Skeletal muscle tissue (tissue), 4 donors: Measurements from ENCODE around the gene PROKR1. TPM values are rescaled to one million over a fixed set of nuclear protein-coding genes. Genes with fewer than 3 reads are reported as not detected.

ENCODE experiments used
- H3K27ac ChIP-seq: one replicate; pipeline ENCODE4 v1.7.0; 2013; ENCODE audit warnings: mild to moderate bottlenecking, low read depth, low read length, inconsistent platforms
- H3K27me3 ChIP-seq, 3 donors: one replicate each; pipeline ENCODE4 v1.7.0; 2013; ENCODE audit warnings: low read length in 3 of 3; ENCODE audit not compliant: control insufficient read depth in 3 of 3, insufficient read depth in 3 of 3
- H3K36me3 ChIP-seq, 3 donors: one replicate each; pipeline ENCODE4 v1.7.0; 2013; ENCODE audit warnings: low read length in 3 of 3; ENCODE audit not compliant: control insufficient read depth in 3 of 3, insufficient read depth in 3 of 3
- H3K4me1 ChIP-seq, 3 donors: one replicate each; pipeline ENCODE4 v1.7.0; 2013; ENCODE audit warnings: low read length in 3 of 3, mild to moderate bottlenecking in 3 of 3; ENCODE audit not compliant: control insufficient read depth in 3 of 3, insufficient read depth in 3 of 3
- H3K4me3 ChIP-seq, 3 donors: one replicate each; pipeline ENCODE4 v1.7.0; 2013; ENCODE audit warnings: low read length in 3 of 3
- H3K9ac ChIP-seq, 3 donors: one replicate each; pipeline ENCODE4 v1.7.0; 2013; ENCODE audit warnings: low read length in 3 of 3, mild to moderate bottlenecking in 3 of 3, moderate library complexity in 2 of 3, low read depth in 1 of 3
- H3K9me3 ChIP-seq, 3 donors: one replicate each; pipeline ENCODE4 v1.7.0; 2013; ENCODE audit warnings: low read length in 3 of 3; ENCODE audit not compliant: control insufficient read depth in 3 of 3
- total RNA-seq: library from RNA; depleted of rRNA; stranded (reverse); fragments of >200 nt; gene quantifications from one replicate; pipeline ENCODE4 v1.2.3, GENCODE V29; 2014
- donor health status: Osteomylitis.

PROKR1 gene
- total RNA-seq, 1 donor from 2014 or later: 0.52 TPM

DNA sequence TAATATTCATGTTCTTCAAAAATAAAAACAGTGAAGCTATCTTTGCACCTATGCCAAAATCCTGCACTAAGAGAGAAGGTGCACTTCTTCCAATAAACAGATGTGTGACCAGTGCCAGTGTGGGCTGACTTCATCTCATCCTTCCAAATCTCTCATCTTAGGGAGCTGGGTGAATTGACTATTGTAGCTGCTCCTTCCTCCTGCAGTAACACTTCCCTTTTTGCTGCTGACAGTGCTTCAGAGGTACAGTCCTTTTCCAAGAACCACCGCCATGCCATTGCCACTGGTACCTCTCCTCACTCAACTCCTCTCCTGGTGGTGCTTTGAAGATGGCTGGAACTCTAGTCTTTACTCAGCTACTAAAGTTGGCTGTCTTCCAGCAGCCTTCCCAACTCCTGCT is 49.1 kb downstream of the PROKR1 start:
- Histone ChIP-seq H3K27ac (no peak overlapping the region), H3K9me3 (no peaks in the 10 kb centered on the region), H3K4me1 (no peaks in the 10 kb centered on the region), H3K9ac (no peak overlapping the region), H3K4me3 (no peak overlapping the region), H3K36me3 (no peaks in the 10 kb centered on the region), H3K27me3 (peaks cover 0 to 4% (median 2%) of the 10 kb centered on the region in 3 donors)

DNA sequence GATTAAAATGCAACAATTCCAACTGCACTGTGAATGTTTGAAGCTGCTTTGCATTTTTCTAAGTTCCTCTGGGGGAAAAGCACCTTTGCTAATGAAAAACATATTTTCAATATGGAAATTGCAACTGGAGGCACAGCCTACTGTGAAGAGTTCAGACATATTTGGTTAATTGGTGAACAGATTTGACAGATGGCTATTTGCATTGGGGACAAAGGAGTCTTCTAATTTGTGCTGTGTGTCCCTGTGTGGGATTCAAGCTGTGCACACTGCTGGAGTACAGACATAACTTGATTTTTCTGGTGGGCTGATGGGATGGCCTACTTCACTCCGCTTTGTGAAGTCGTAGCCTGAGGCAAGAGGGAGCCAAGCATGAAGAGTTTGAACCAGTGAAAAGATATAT is 50.6 kb downstream of the PROKR1 start:
- Histone ChIP-seq H3K27ac (no peak overlapping the region), H3K4me3 (no peak overlapping the region), H3K27me3 (peaks cover 0 to 4% (median 2%) of the 10 kb centered on the region in 3 donors), H3K9ac (no peak overlapping the region), H3K4me1 (no peaks in the 10 kb centered on the region), H3K9me3 (no peaks in the 10 kb centered on the region), H3K36me3 (no peaks in the 10 kb centered on the region)

DNA sequence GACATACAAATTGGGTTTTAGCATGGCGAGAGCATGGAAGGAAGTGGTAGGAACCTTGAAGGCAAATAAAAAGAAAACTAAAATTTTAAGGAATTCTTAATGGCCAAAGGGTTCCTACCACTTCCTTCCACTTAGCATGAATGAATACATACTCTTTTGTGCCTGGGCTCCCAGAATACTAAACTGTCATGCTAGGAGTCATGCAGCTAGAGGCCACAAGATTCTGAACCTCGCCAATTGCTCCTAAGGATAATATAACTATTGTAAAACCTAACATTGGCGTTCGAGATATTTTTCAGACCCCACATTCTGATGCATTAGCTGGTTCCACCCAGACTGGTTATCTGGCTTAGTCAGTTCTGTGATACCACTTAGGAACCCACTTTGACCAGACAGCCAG is 52.6 kb downstream of the PROKR1 start:
- no peaks in the 10 kb centered on the region for H3K9me3 ChIP-seq
- peaks cover 0 to 4% (median 2%) of the 10 kb centered on the region in 3 donors for H3K27me3 ChIP-seq

DNA sequence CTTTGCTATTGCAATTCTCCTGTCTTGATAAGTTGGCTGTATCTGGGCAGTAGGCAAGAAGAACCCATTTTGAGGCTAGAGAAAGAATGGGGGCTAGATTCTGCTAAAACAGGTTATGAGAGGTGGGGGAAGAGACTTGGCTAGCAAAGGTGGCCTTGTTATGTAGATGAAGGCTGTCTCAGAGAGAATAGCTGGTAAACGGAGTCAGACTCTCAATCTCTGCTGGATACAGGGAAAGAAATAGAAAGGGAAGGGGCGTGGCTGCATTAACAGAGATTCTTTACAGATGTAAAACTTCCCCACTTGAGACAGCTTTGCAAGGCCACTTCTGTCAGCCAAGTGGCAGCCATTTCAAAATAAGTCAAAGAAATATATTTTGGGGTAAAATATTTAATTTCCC is 53.2 kb downstream of the PROKR1 start:
- H3K9me3 ChIP-seq: no peaks in the 10 kb centered on the region
- no peak overlapping the region for H3K27ac ChIP-seq
- H3K4me3 ChIP-seq: no peak overlapping the region
- H3K9ac ChIP-seq: no peak overlapping the region
- H3K27me3 ChIP-seq: peaks cover 0 to 4% (median 2%) of the 10 kb centered on the region in 3 donors
- no peaks in the 10 kb centered on the region for H3K36me3 ChIP-seq
- H3K4me1 ChIP-seq: no peaks in the 10 kb centered on the region

More for the DNA sequence above, 52.6 kb downstream of the PROKR1 start:
- no peak overlapping the region for H3K27ac ChIP-seq
- H3K4me3 ChIP-seq: no peak overlapping the region
- no peaks in the 10 kb centered on the region for H3K36me3 ChIP-seq
- H3K4me1 ChIP-seq: no peaks in the 10 kb centered on the region
- no peak overlapping the region for H3K9ac ChIP-seq

DNA sequence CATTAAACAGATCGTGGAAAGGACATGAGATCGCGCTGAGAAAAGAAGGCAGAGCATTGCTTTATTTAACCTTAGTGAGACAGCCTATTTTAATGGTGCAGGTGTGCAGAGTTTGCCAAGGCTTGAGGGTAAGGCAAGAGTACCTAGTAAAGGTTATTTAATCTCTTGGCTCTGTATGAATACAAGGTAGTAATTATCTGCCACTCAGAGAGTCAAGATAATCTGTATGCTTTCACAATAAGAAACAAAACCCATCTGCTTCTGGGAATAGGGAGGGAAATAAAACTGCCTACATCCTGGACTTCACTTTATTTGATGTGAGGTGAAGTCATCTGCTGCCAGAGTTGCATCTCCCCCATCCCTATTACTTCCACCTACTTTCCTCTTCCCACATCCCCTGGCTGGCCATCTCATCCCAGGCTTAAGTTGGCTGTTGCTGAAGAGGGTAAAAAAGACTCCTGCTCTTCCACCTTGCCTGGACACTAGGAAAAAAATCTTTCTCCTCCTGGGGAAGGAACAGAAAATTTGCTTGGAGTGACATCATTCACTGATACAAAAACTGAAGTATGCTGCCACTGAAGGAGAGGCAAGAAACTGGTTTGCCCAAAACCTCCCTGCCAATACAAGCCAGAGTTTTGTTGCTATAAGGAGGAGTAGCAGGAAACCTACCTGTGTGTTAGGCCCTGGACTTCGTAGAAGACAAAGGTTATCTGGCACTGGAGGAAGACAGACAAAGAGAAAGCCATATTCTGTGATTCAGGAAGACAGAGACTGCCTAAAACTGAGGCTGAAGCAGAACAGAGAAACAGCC is 55.4 kb downstream of the PROKR1 start:
- H3K9ac ChIP-seq: no peak overlapping the region
- no peak overlapping the region for H3K27ac ChIP-seq
- H3K27me3 ChIP-seq: peaks cover 0 to 4% (median 2%) of the 10 kb centered on the region in 3 donors
- H3K9me3 ChIP-seq: no peaks in the 10 kb centered on the region
- no peaks in the 10 kb centered on the region for H3K36me3 ChIP-seq
- H3K4me1 ChIP-seq: no peaks in the 10 kb centered on the region
- H3K4me3 ChIP-seq: no peak overlapping the region

DNA sequence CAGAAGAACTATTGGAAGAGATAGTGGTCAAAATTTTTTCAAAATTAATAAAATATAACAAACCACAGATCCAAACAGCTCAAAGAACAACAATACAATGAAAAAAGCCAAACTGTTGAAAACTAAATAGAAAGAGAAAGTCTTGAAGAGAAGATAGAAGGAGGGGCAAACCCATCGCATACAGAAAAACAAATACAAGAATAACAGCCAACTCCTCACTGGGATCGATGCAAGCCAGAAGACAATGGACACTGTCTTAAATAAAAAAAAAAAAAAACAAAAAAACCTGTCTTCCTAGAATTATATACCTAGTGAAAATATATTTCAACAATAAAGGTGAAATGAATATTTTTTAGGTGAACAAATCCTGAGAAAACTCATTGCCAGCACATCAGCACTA is 57.2 kb downstream of the PROKR1 start:
- Histone ChIP-seq H3K9ac (no peak overlapping the region), H3K36me3 (no peaks in the 10 kb centered on the region), H3K4me3 (no peak overlapping the region), H3K27ac (no peak overlapping the region), H3K9me3 (no peaks in the 10 kb centered on the region), H3K4me1 (no peaks in the 10 kb centered on the region), H3K27me3 (peaks cover 0 to 4% (median 0%) of the 10 kb centered on the region in 3 donors)

DNA sequence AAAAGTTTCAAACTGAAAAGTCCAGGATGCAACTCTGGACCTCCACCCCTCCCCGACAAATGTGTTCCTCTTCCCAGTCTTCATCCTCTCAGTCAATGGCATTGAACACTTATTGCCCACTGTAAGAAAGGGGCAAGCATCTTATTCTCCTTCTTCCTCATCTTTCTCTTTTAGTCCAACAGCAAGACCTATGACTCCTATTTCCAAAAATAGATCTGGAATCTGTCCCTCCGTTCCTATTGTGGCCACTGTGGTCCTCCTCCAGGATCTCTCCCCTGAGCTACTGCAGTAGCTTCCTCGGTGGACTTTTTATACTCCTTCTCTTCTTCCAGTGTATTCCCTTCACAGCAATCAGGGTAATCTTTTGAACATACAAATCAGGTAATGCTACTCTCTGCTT is 63.3 kb downstream of the PROKR1 start:
- Histone ChIP-seq H3K4me1 (no peaks in the 10 kb centered on the region), H3K36me3 (no peaks in the 10 kb centered on the region), H3K27ac (no peak overlapping the region), H3K9me3 (no peaks in the 10 kb centered on the region), H3K27me3 (no peaks in the 10 kb centered on the region), H3K4me3 (no peak overlapping the region), H3K9ac (no peak overlapping the region)

Other genes starting within 250 kb of the PROKR1 start
- gene FBXO48, start 176.3 kb upstream of the PROKR1 start, total RNA-seq: under 0.01 TPM
- 8.4 TPM for gene APLF, start 176.0 kb upstream of the PROKR1 start, total RNA-seq
- gene ARHGAP25, start 91.2 kb downstream of the PROKR1 start, total RNA-seq: 4.7 TPM
- gene BMP10, start 227.8 kb downstream of the PROKR1 start, total RNA-seq: not detected